K562 (cell line): ENCODE data around the gene TBC1D17. TPM values are rescaled to one million over a fixed set of nuclear protein-coding genes. Genes with fewer than 3 reads are reported as not detected.

ENCODE experiments used
- ARNT ChIP-seq, 2 experiments: fragments of 450-650 bp; IDR thresholded peaks; 2 replicates each; pipeline ENCODE4 v1.6.1; 2016; ENCODE audit warnings: mild to moderate bottlenecking in 1 of 2
- ATF3 ChIP-seq, 2 experiments: fragments of 450-650 bp in 1 of 2; sonication (generic) in 1 of 2; formaldehyde crosslinking in 1 of 2; IDR thresholded peaks in 1 of 2; conservative IDR thresholded peaks in 1 of 2; 2 replicates each; pipeline versions ENCODE4 v1.6.1 to v1.8.1; 2016 to 2023; ENCODE audit warnings: mild to moderate bottlenecking in 2 of 2, moderate library complexity in 2 of 2, inconsistent platforms in 1 of 2, missing genetic modification reagents in 1 of 2
- ELK1 ChIP-seq: sonication (generic); formaldehyde crosslinking; IDR thresholded peaks from 2 replicates; pipeline ENCODE4 v1.8.1; 2022; ENCODE audit warnings: missing genetic modification reagents
- ETV1 ChIP-seq: fragments of 450-650 bp; conservative IDR thresholded peaks from 2 replicates; pipeline ENCODE4 v1.6.1; 2016; ENCODE audit warnings: missing genetic modification characterization, control low read depth, low read depth, missing compliant biosample characterization
- HLTF ChIP-seq: fragments of 450-650 bp; IDR thresholded peaks from 2 replicates; pipeline ENCODE4 v1.6.1; 2016
- MAZ ChIP-seq, 2 experiments: fragments of 450-650 bp in 1 of 2; sonication (generic) in 1 of 2; formaldehyde crosslinking; IDR thresholded peaks in 1 of 2; conservative IDR thresholded peaks in 1 of 2; 2 replicates each; pipeline versions ENCODE4 v1.4.0 to v1.5.0; 2020; ENCODE audit warnings: mild to moderate bottlenecking in 1 of 2, missing genetic modification reagents in 1 of 2
- MCM2 ChIP-seq: fragments of 450-650 bp; IDR thresholded peaks from 2 replicates; pipeline ENCODE4 v1.6.1; 2017; ENCODE audit warnings: low read depth, mild to moderate bottlenecking
- NFE2 ChIP-seq: IDR thresholded peaks from 2 replicates; pipeline ENCODE4 v1.6.1; 2014; ENCODE audit warnings: antibody characterized with exemption, low read depth
- NFIX ChIP-seq: fragments of 250-450 bp; sonication (Bioruptor Pico); IDR thresholded peaks from 2 replicates; pipeline ENCODE4 v1.4.0; 2020; ENCODE audit warnings: low read depth, mild to moderate bottlenecking, moderate library complexity
- PHB2 ChIP-seq: fragments of 450-650 bp; IDR thresholded peaks from 2 replicates; pipeline ENCODE4 v1.6.1; 2017; ENCODE audit warnings: low read depth
- PML ChIP-seq: IDR thresholded peaks from 2 replicates; pipeline ENCODE4 v1.6.1; 2012; ENCODE audit warnings: low read length, inconsistent platforms
- PRMT5 ChIP-seq: sonication (generic); formaldehyde crosslinking; IDR thresholded peaks from 2 replicates; pipeline ENCODE4 v1.5.0; 2020; ENCODE audit warnings: missing genetic modification reagents
- RCOR1 ChIP-seq, 2 experiments: IDR thresholded peaks; 2 replicates each; pipeline ENCODE4 v1.6.1; 2012; ENCODE audit warnings: low read depth in 2 of 2, low read length in 2 of 2, borderline replicate concordance in 1 of 2, improper control_type of control experiment in 1 of 2
- STAT5A ChIP-seq: IDR thresholded peaks from 2 replicates; pipeline ENCODE4 v1.6.1; 2012; ENCODE audit warnings: low read length, inconsistent platforms, borderline replicate concordance
- ZBTB11 ChIP-seq, 3 experiments: fragments of 200-800 bp in 1 of 3; fragments of 250-450 bp in 1 of 3; fragments of 450-650 bp in 1 of 3; sonication (Bioruptor Pico) in 1 of 3; sonication (Bioruptor generic) in 1 of 3; formaldehyde crosslinking in 1 of 3; IDR thresholded peaks; 2 replicates each; pipeline versions ENCODE4 v1.6.1 to v1.8.0; 2016 to 2022; ENCODE audit warnings: mild to moderate bottlenecking in 2 of 3, missing genetic modification characterization in 2 of 3, missing compliant biosample characterization in 1 of 3, moderate library complexity in 1 of 3
- ZNF436 ChIP-seq: fragments of 250-450, 450-650 bp; sonication (Bioruptor Pico); formaldehyde crosslinking; IDR thresholded peaks from 2 replicates; pipeline ENCODE4 v1.7.0; 2020; ENCODE audit warnings: mild to moderate bottlenecking
- ZNF583 ChIP-seq: fragments of 250-450 bp; sonication (Bioruptor Pico); IDR thresholded peaks from 2 replicates; pipeline ENCODE4 v1.4.0; 2020
- polyA plus RNA-seq, 8 experiments: library from polyadenylated mRNA; depleted of rRNA in 4 of 8; stranded (reverse) in 5 of 8; unstranded in 3 of 8; fragments of >200 nt; fragmentation: Nextera tagmentation in 2 of 8; fragmentation: Illumina TruSeq in 1 of 8; extraction: Ambion mirVana in 2 of 8; extraction: Trizol in 1 of 8; gene quantifications; 2 replicates each; pipeline versions ENCODE4 v1.2.1 to v1.2.3, GENCODE V29; 2011 to 2014; ENCODE audit warnings: inconsistent platforms in 1 of 8, missing spikeins in 1 of 8
- total RNA-seq, 7 experiments: library from RNA; depleted of rRNA in 6 of 7; stranded (reverse); fragments of >200 nt in 6 of 7; fragmentation: Illumina TruSeq in 2 of 7; extraction: Trizol in 2 of 7; gene quantifications; 2 replicates each; pipeline versions ENCODE4 v1.2.1 to v1.2.3, GENCODE V29; 2011 to 2021; ENCODE audit warnings: low replicate concordance in 1 of 7

Gene TBC1D17
- total and polyA plus RNA-seq, 9 of the 15 experiments (the other 6 are each of a cell fraction or from before 2014, with no cell fraction given), result 0.42 to 16.0 (median 3.8) TPM

- TF ChIP-seq ZBTB11 (CRISPR knock-in tag; IDR thresholded peaks at IDR 0.05), result peak in 1 of 3 experiments; percentile 76; a peak in 2 of 6 replicates
- no peak for TF ChIP-seq STAT5A
- no peak for TF ChIP-seq ZNF583 (CRISPR knock-in tag)
- peak; percentile 91 for TF ChIP-seq HLTF
- no peak; the same call in 1 of the 2 replicates for TF ChIP-seq PHB2
- 0 out of 2 replicates have a peak, but pooled peaks have one; percentile 20 for TF ChIP-seq ELK1 (CRISPR knock-in tag)
- peak; percentile 2; the same call in 1 of the 2 replicates for TF ChIP-seq NFE2
- no peak for TF ChIP-seq ATF3 (IDR thresholded peaks at IDR 0.05)
- TF ChIP-seq ATF3 (CRISPR knock-in tag; conservative IDR thresholded peaks at IDR 0.05), result 0 out of 2 replicates have a peak, but pooled peaks have one; percentile 68
- TF ChIP-seq PRMT5 (CRISPR knock-in tag), result peak; percentile 81; the same call in 1 of the 2 replicates
- TF ChIP-seq ARNT (IDR thresholded peaks at IDR 0.05), result 0 out of 4 replicates have a peak, but pooled peaks of 1 of the 2 experiments have one; percentile 53
- peak; percentile 93 to 94 for TF ChIP-seq MAZ (CRISPR knock-in tag; conservative IDR thresholded peaks at IDR 0.05 in 1 of 2, IDR thresholded peaks at IDR 0.05 in 1 of 2)
- TF ChIP-seq ZNF436 (CRISPR knock-in tag), result no peak
- no peak for TF ChIP-seq RCOR1 (IDR thresholded peaks at IDR 0.05; ENCODE audit: borderline replicate concordance in 1 of 2, low read depth in 2 of 2, low read length in 2 of 2)
- no peak; the same call in 1 of the 2 replicates for TF ChIP-seq ETV1
- TF ChIP-seq MCM2, result no peak
- TF ChIP-seq NFIX, result no peak
- peak; percentile 69; the same call in 1 of the 2 replicates for TF ChIP-seq PML
These were observed 51.7 kb downstream of the TBC1D17 start, which contains the start of the genes ATF5 and NUP62 (continued) for GRCh38 chr19:49929121-49929610.
